Measurements from ENCODE around the gene FAM167B. TPM values are rescaled to one million over a fixed set of nuclear protein-coding genes. Genes with fewer than 3 reads are reported as not detected.

The FAM167B gene
- total RNA-seq, 2 donors from 2014 or later = 4.9 TPM; not detected in 1

DNA sequence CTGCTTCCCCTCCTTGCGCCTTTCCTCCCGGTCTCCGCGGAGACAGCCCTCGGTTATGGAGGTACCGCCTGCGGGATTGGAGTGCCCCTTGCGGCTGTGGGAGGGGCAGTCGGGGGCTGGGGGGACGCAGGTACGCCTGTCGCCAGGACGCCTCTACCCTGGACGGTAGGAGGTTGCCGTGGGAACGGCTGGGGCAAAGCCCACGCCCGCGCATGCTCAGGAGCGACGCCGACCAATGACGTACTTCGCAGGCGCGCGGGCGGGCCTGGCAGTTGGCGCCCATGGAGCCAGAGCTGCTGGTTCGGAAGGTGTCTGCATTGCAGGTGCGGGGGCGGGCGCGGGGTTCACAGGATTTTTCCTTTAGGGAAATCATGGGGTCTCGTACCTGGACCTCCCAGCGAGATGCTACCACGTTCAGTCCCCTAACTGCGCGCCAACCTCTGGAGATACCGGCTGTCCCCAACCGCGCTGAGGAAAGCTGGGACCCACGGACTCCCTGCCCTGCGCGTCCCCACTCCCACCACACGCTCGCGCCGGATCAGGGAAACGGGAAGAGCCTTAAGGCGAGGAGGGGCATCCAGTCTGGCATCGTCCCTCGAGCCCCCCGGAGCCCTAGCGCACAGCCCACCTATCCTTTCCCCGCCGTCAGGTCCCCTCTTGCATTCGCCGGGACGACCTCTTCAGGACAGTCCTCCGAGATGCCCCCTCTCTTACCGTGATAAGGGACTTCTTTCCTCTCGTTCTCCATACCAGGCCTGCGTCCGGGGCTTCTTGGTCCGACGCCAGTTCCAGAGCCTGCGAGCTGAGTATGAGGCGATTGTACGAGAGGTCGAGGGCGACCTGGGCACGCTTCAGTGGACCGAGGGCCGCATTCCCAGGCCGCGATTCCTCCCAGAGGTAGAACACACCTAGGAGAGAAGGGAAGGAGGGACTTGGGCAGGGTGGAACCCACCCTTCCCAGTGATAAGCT, 41.3 kb upstream of the FAM167B start, which contains the start of gene IQCC:
Gene IQCC, plus strand, starts transcription at position 271 of the 970 bp plus-strand sequence. Its CDS starts 11 bp downstream, at position 282.
- DNase-seq (peak; percentile 91 to 93 (median 92)), ATAC-seq (peak; percentile 89)
- Histone ChIP-seq H3K27ac (peak within 1 kb of the TSS; percentile 29 to 64 (median 52)), H3K4me3 (peak within 1 kb of the TSS; percentile 62 to 66), H3K27me3 (no peaks in the 10 kb centered on the region), H3K4me1 (peaks cover 36% of the 10 kb centered on the region), H3K36me3 (replicated peaks in 1 of 2; ENCODE audit: insufficient read depth in 1 of 2, low read depth in 2 of 2) (no peaks in the 10 kb centered on the region), H3K9me3 (no peaks in the 10 kb centered on the region)
- intact Hi-C loops (cut with DNase I) = no loop called here
- peak; percentile 57 to 90 (median 84) for TF ChIP-seq POLR2A (IDR thresholded peaks at IDR 0.05)
- TF ChIP-seq CTCF (IDR thresholded peaks at IDR 0.05) = peak in 1 of 7 experiments; percentile 24
- 0 to 1% methylated on average over 9 to 77 of the region's 77 CpGs for WGBS, 2 donors

DNA sequence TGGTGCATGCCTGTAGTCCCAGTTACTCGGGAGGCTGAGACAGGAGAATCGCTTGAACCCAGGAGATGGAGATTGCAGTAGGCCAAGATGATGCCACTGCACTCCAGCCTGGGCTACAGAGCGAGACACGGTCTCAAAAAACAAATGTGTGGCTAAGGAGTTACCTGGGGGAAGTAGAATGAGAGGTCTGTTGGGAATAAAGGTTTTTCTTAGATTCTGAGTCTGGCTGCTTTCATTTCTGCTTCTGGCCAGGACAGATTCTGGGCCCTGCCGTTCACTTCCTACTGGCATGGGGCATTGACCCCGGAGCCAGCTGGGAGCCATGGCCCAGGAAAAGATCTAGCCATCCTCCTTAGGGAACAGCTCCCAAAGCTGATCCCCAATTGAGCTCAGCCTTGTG, 38.6 kb upstream of the FAM167B start:
- no peak for ATAC-seq
- Histone ChIP-seq H3K4me3 (no peak overlapping the region), H3K4me1 (peaks cover 22% of the 10 kb centered on the region), H3K9me3 (no peaks in the 10 kb centered on the region), H3K27ac (peak overlapping the region in 2 of 4 donors; percentile 31 to 47), H3K27me3 (no peaks in the 10 kb centered on the region), H3K36me3 (replicated peaks in 1 of 2; ENCODE audit: insufficient read depth in 1 of 2, low read depth in 2 of 2) (no peaks in the 10 kb centered on the region)
- no peak for TF ChIP-seq CTCF (IDR thresholded peaks at IDR 0.05)
- TF ChIP-seq POLR2A (IDR thresholded peaks at IDR 0.05) = no peak
- WGBS, 2 donors = 79 to 82% methylated on average over 6 of the region's 6 CpGs
- no peak for DNase-seq
- intact Hi-C loops (cut with DNase I) = no loop called here

GRCh38 chr1:32208891-32209328, 38.1 kb upstream of the FAM167B start, which contains the start of gene DCDC2B:
Gene DCDC2B (plus strand): TSS chr1:32209089. CDS start chr1:32209094, 5 bp downstream.
- H3K36me3 ChIP-seq (replicated peaks in 1 of 2; ENCODE audit: insufficient read depth in 1 of 2, low read depth in 2 of 2) = no peaks in the 10 kb centered on the region
- peaks cover 22% of the 10 kb centered on the region for H3K4me1 ChIP-seq
- ATAC-seq (peak; percentile 59), DNase-seq (peak; percentile 85 to 90 (median 89))
- intact Hi-C loops (cut with DNase I) = no loop called here
- 60 to 64% methylated on average over 1 to 5 of the region's 5 CpGs for WGBS, 2 donors
- no peaks in the 10 kb centered on the region for H3K27me3 ChIP-seq
- no peak within 1 kb of the TSS for H3K4me3 ChIP-seq
- no peaks in the 10 kb centered on the region for H3K9me3 ChIP-seq
- H3K27ac ChIP-seq = peak within 1 kb of the TSS in 2 of 4 donors; percentile 31 to 47
- TF ChIP-seq CTCF (IDR thresholded peaks at IDR 0.05) = no peak
- no peak for TF ChIP-seq POLR2A (IDR thresholded peaks at IDR 0.05)

- TF ChIP-seq CTCF (IDR thresholded peaks at IDR 0.05) (peak; percentile 63 to 78 (median 70)), POLR2A (IDR thresholded peaks at IDR 0.05) (no peak)
- no peaks in the 10 kb centered on the region for H3K27me3 ChIP-seq
- intact Hi-C loops (cut with DNase I) = no loop called here
- H3K27ac ChIP-seq = no peak overlapping the region
- 79 to 80% methylated on average over 10 of the region's 10 CpGs for WGBS, 2 donors
- DNase-seq (peak; percentile 64 to 76 (median 71)), ATAC-seq (peak; percentile 81)
- no peak overlapping the region for H3K4me3 ChIP-seq
- H3K4me1 ChIP-seq = peaks cover 7% of the 10 kb centered on the region
- H3K36me3 ChIP-seq (replicated peaks in 1 of 2; ENCODE audit: insufficient read depth in 1 of 2, low read depth in 2 of 2) = no peaks in the 10 kb centered on the region
- no peaks in the 10 kb centered on the region for H3K9me3 ChIP-seq
Observed at GRCh38 chr1:32215629-32216480, 31.2 kb upstream of the FAM167B start.

All from body of pancreas (tissue), 4 donors.